Measurements from ENCODE around the gene CYBRD1.

DNA sequence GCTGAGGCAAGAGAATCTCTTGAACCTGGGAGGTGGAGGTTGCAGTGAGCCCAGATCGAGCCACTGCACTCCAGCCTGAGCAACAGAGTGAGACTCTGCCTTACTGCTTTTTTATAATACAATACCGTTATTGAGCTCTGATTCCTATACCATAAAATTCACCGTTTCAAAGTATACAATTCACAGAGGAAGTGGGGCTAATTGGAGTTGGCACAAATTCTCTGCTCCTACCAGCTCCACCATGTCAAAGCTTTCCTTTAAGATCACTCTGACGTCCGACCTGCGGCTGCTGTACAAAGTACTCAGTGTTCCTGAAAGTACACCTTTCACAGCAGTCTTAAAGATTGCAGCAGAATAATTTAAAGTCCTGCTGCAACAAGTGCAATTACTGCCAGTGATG is 29.6 kb upstream of the CYBRD1 start:
- no peak for TF ChIP-seq POLR2A (IDR thresholded peaks at IDR 0.05)
- TF ChIP-seq, protein P1, sequence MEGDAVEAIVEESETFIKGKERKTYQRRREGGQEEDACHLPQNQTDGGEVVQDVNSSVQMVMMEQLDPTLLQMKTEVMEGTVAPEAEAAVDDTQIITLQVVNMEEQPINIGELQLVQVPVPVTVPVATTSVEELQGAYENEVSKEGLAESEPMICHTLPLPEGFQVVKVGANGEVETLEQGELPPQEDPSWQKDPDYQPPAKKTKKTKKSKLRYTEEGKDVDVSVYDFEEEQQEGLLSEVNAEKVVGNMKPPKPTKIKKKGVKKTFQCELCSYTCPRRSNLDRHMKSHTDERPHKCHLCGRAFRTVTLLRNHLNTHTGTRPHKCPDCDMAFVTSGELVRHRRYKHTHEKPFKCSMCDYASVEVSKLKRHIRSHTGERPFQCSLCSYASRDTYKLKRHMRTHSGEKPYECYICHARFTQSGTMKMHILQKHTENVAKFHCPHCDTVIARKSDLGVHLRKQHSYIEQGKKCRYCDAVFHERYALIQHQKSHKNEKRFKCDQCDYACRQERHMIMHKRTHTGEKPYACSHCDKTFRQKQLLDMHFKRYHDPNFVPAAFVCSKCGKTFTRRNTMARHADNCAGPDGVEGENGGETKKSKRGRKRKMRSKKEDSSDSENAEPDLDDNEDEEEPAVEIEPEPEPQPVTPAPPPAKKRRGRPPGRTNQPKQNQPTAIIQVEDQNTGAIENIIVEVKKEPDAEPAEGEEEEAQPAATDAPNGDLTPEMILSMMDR (IDR thresholded peaks at IDR 0.05 in 4 of 5, conservative IDR thresholded peaks at IDR 0.05 in 1 of 5): no peak

All from gastrocnemius medialis (tissue), 4 donors.